K562 (cell line): Measurements from ENCODE around the gene TREH. TPM values are rescaled to one million over a fixed set of nuclear protein-coding genes. Genes with fewer than 3 reads are reported as not detected.

ENCODE experiments used
- ATAC-seq: fragments of 200-7000 bp; cut with Tn5 transposase; 3 replicates; pipeline ENCODE4 v1.9.1; 2020; ENCODE audit warnings: moderate library complexity
- BruUV-seq: library from RNA; stranded (reverse); fragments of 400-500 nt; replicated peaks from 2 replicates; lab custom pipeline; 2021; lab: Mats Ljungman, UMichigan
- CTCF ChIA-PET: fragments of 300-600 bp; formaldehyde crosslinking; extraction: SDS; loops from one replicate; lab custom pipeline; 2021; ENCODE audit warnings: low intra/inter-chr PET ratio; lab: Yijun Ruan, JAX
- POLR2A ChIA-PET: fragments of 300-600, 350-650 bp; sonication (Branson Sonifier 250); formaldehyde crosslinking; extraction: SDS; loops from one replicate; lab custom pipeline; 2021; ENCODE audit warnings: antibody characterized with exemption, inconsistent platforms; lab: Yijun Ruan, JAX
- DNase-seq, 4 experiments: peaks; one replicate each; pipeline versions ENCODE4 v3.0.0 to v3.0.0-alpha.2; 2011 to 2018; ENCODE audit warnings: low spot score in 3 of 4, mixed read lengths in 3 of 4; ENCODE audit errors: extremely low read depth in 1 of 4
- FAIRE-seq: peaks from 2 replicates; lab custom pipeline; 2011; peaks lifted over from hg19 to GRCh38; lab: Jason Lieb, UNC
- H2AFZ ChIP-seq: 2 replicates; pipeline ENCODE4 v1.6.0; 2011; ENCODE audit warnings: low read depth, low read length, control low read depth, inconsistent platforms
- H3K27ac ChIP-seq: fragments of 200-600 bp; 3 replicates; pipeline ENCODE4 v1.8.0; 2011; ENCODE audit warnings: low read depth, mild to moderate bottlenecking, control low read depth, inconsistent platforms, low read length, moderate library complexity, mixed read lengths; ENCODE audit errors: extremely low read depth
- H3K27me3 ChIP-seq, 2 experiments: fragments of 300-600 bp in 1 of 2; 2 replicates in 1 of 2; 3 replicates in 1 of 2; pipeline versions ENCODE4 v1.6.0 to v1.8.0; 2011; ENCODE audit warnings: inconsistent platforms in 2 of 2, low read length in 2 of 2, mild to moderate bottlenecking in 1 of 2, mixed read lengths in 1 of 2, moderate library complexity in 1 of 2; ENCODE audit not compliant: control insufficient read depth in 2 of 2, insufficient read depth in 2 of 2
- H3K36me3 ChIP-seq: fragments of 300-600 bp; 3 replicates; pipeline ENCODE4 v1.8.0; 2011; ENCODE audit warnings: mild to moderate bottlenecking, low read length, inconsistent platforms; ENCODE audit not compliant: control insufficient read depth, insufficient read depth
- H3K4me1 ChIP-seq, 2 experiments: fragments of 200-600 bp in 1 of 2; replicated peaks in 1 of 2; 2 replicates in 1 of 2; 3 replicates in 1 of 2; pipeline versions ENCODE4 v1.5.1 to v1.8.0; 2011; ENCODE audit warnings: inconsistent platforms in 2 of 2, low read length in 2 of 2, mild to moderate bottlenecking in 1 of 2, mixed read lengths in 1 of 2, moderate library complexity in 1 of 2; ENCODE audit not compliant: control insufficient read depth in 2 of 2, insufficient read depth in 2 of 2
- H3K4me2 ChIP-seq: 2 replicates; pipeline ENCODE4 v1.6.1; 2011; ENCODE audit warnings: low read length, control low read depth, inconsistent platforms, mixed read lengths; ENCODE audit not compliant: insufficient read depth
- H3K4me3 ChIP-seq: fragments of 200-600 bp; sonication (generic), shearing (Covaris generic); 2 replicates; pipeline ENCODE4 v1.5.1; 2016; ENCODE audit warnings: control low read depth, inconsistent platforms
- H3K79me2 ChIP-seq: fragments of 200-600 bp; 3 replicates; pipeline ENCODE4 v1.8.0; 2011; ENCODE audit warnings: low read length, inconsistent platforms; ENCODE audit not compliant: control insufficient read depth, insufficient read depth
- H3K9ac ChIP-seq, 2 experiments: 2 replicates each; pipeline versions ENCODE4 v1.6.0 to v1.6.1; 2011; ENCODE audit warnings: low read depth in 2 of 2, low read length in 2 of 2, control low read depth in 1 of 2, inconsistent platforms in 1 of 2, mild to moderate bottlenecking in 1 of 2, mixed read lengths in 1 of 2; ENCODE audit not compliant: insufficient read depth in 1 of 2
- H3K9me1 ChIP-seq: one replicate; pipeline ENCODE4 v1.6.0; 2011; ENCODE audit warnings: inconsistent platforms, mild to moderate bottlenecking, low read length, moderate library complexity; ENCODE audit not compliant: control insufficient read depth, insufficient read depth
- H3K9me3 ChIP-seq: replicated peaks from 2 replicates; pipeline ENCODE4 v1.5.1; 2011; ENCODE audit warnings: low read depth, low read length, inconsistent platforms; ENCODE audit not compliant: control insufficient read depth, insufficient read depth
- H4K20me1 ChIP-seq: replicated peaks from 2 replicates; pipeline ENCODE4 v1.6.1; 2011; ENCODE audit warnings: low read length, inconsistent platforms, mixed read lengths; ENCODE audit not compliant: control insufficient read depth, insufficient read depth
- BCL6 ChIP-seq: fragments of 250-450 bp; sonication (Bioruptor Pico); IDR thresholded peaks from 2 replicates; pipeline ENCODE4 v1.4.0; 2020
- NKRF ChIP-seq: fragments of 450-650 bp; IDR thresholded peaks from 2 replicates; pipeline ENCODE4 v1.6.1; 2016; ENCODE audit warnings: borderline replicate concordance
- SMAD1 ChIP-seq: fragments of 150-350 bp; IDR thresholded peaks from 2 replicates; pipeline ENCODE4 v1.6.1; 2014; ENCODE audit warnings: low read length, low read depth; ENCODE audit not compliant: partially characterized antibody
- ZNF354B ChIP-seq: fragments of 250-450 bp; sonication (Bioruptor Pico); IDR thresholded peaks from 2 replicates; pipeline ENCODE4 v1.4.0; 2020
- WGBS: fragments of 100-300 bp; shearing (Covaris generic); methylation state at CpG from one replicate; pipeline ENCODE4 v1.1.6; 2016; ENCODE audit warnings: low coverage, mixed read lengths; ENCODE audit not compliant: insufficient coverage; ENCODE audit errors: missing lambda C conversion rate; 5-methylcytosine and 5-hydroxymethylcytosine counted together
- in situ Hi-C: fragments of 300-500 bp; cut with MboI; formaldehyde crosslinking; loops from 4 replicates; pipeline ENCODE4 v1.15.0; 2018; ENCODE audit warnings: inconsistent platforms, mixed read lengths
- intact Hi-C: fragments of 100-400 bp; cut with micrococcal nuclease; formaldehyde crosslinking; loops from 2 replicates; pipeline ENCODE4 v1.14.2; 2022
- polyA plus RNA-seq, 8 experiments: library from polyadenylated mRNA; depleted of rRNA in 4 of 8; stranded (reverse) in 5 of 8; unstranded in 3 of 8; fragments of >200 nt; fragmentation: Nextera tagmentation in 2 of 8; fragmentation: Illumina TruSeq in 1 of 8; extraction: Ambion mirVana in 2 of 8; extraction: Trizol in 1 of 8; gene quantifications; 2 replicates each; pipeline versions ENCODE4 v1.2.1 to v1.2.3, GENCODE V29; 2011 to 2014; ENCODE audit warnings: inconsistent platforms in 1 of 8, missing spikeins in 1 of 8
- total RNA-seq, 7 experiments: library from RNA; depleted of rRNA in 6 of 7; stranded (reverse); fragments of >200 nt in 6 of 7; fragmentation: Illumina TruSeq in 2 of 7; extraction: Trizol in 2 of 7; gene quantifications; 2 replicates each; pipeline versions ENCODE4 v1.2.1 to v1.2.3, GENCODE V29; 2011 to 2021; ENCODE audit warnings: low replicate concordance in 1 of 7

The TREH gene
- total and polyA plus RNA-seq, 9 of the 15 experiments (the other 6 are each of a cell fraction or from before 2014, with no cell fraction given), result 0.09 to 0.20 (median 0.11) TPM; not detected in 6

GRCh38 chr11:118656563-118657165 is 22.8 kb downstream of the TREH start:
- H3K9ac ChIP-seq, result no peak overlapping the region
- WGBS, result 85% methylated on average over 5 of the region's 5 CpGs
- BruUV-seq, result no TSS peak
- peaks cover 7% of the 10 kb centered on the region; the same call in 2 of the 3 replicates for H3K36me3 ChIP-seq
- H3K4me2 ChIP-seq, result no peak overlapping the region
- H3K79me2 ChIP-seq, result no peaks in the 10 kb centered on the region
- H2AFZ ChIP-seq, result no peak overlapping the region
- intact Hi-C loops, result loop anchor here (10.0 kb wide), 1 partner anchor 298 kb away; the partner anchor contains the start of gene UPK2
- H3K4me1 ChIP-seq, result peaks cover 0 to 25% of the 10 kb centered on the region in 2 experiments; a peak in 2 of 5 replicates
- H3K27ac ChIP-seq, result no peak overlapping the region
- H4K20me1 ChIP-seq, result no peaks in the 10 kb centered on the region
- ChIA-PET CTCF (interaction anchor here (4.4 kb wide), 1 partner anchor 62 kb away, joined by 40 read pairs; no protein-coding TSS in a partner anchor), POLR2A (interaction anchor here (1.0 to 1.6 kb wide), 5 partner anchors 10 to 272 kb away, joined by 3 to 4 read pairs (median 3); no protein-coding TSS in a partner anchor)
- in situ Hi-C loops, result no loop called here
- H3K9me3 ChIP-seq, result no peaks in the 10 kb centered on the region
- ATAC-seq (no peak), FAIRE-seq (no peak), DNase-seq (no peak)
- peaks cover 9% of the 10 kb centered on the region for H3K9me1 ChIP-seq
- TF ChIP-seq ZNF354B (CRISPR knock-in tag), result no peak
- no peak for TF ChIP-seq BCL6 (CRISPR knock-in tag)
- no peak for TF ChIP-seq SMAD1
- no peak for TF ChIP-seq NKRF
- H3K27me3 ChIP-seq, result no peaks in the 10 kb centered on the region
- H3K4me3 ChIP-seq, result no peak overlapping the region
